ENCODE results near the gene CUL3.

CUL3 gene

GRCh38 chr2:224580248-224580647, 4.9 kb downstream of the CUL3 start:
- DNase-seq (ENCODE audit: low read depth) = no peak

GRCh38 chr2:224579411-224579810, 5.8 kb downstream of the CUL3 start:
- DNase-seq (ENCODE audit: low read depth) = no peak

GRCh38 chr2:224577541-224577940, 7.6 kb downstream of the CUL3 start:
- no peak for DNase-seq (ENCODE audit: low read depth)

- DNase-seq (ENCODE audit: low read depth) = no peak
These were observed 9.0 kb downstream of the CUL3 start for GRCh38 chr2:224576088-224576715.

GRCh38 chr2:224574423-224575084, 10.6 kb downstream of the CUL3 start:
- no peak for DNase-seq (ENCODE audit: low read depth)

- no peak for DNase-seq (ENCODE audit: low read depth)
These were observed 11.4 kb downstream of the CUL3 start for GRCh38 chr2:224573724-224574123.

- DNase-seq (ENCODE audit: low read depth) = no peak
These were observed 12.8 kb downstream of the CUL3 start for GRCh38 chr2:224572338-224572737.

GRCh38 chr2:224570328-224570993, 14.7 kb downstream of the CUL3 start:
- no peak for DNase-seq (ENCODE audit: low read depth)

- no peak for DNase-seq (ENCODE audit: low read depth)
These were observed 15.5 kb downstream of the CUL3 start for GRCh38 chr2:224569654-224570053.

- no peak for DNase-seq (ENCODE audit: low read depth)
These were observed 19.6 kb downstream of the CUL3 start for GRCh38 chr2:224565452-224566035.

- no peak for DNase-seq (ENCODE audit: low read depth)
These were observed 21.6 kb downstream of the CUL3 start for GRCh38 chr2:224563537-224563936.

- DNase-seq (ENCODE audit: low read depth) = no peak
These were observed 22.3 kb downstream of the CUL3 start for GRCh38 chr2:224562831-224563230.

GRCh38 chr2:224561234-224562005, 23.7 kb downstream of the CUL3 start:
- no peak for DNase-seq (ENCODE audit: low read depth)

GRCh38 chr2:224560549-224560948, 24.6 kb downstream of the CUL3 start:
- DNase-seq (ENCODE audit: low read depth) = no peak

GRCh38 chr2:224557610-224558009, 27.6 kb downstream of the CUL3 start:
- DNase-seq (ENCODE audit: low read depth) = no peak

GRCh38 chr2:224556381-224556780, 28.8 kb downstream of the CUL3 start:
- no peak for DNase-seq (ENCODE audit: low read depth)

GRCh38 chr2:224555823-224556366, 29.3 kb downstream of the CUL3 start:
- DNase-seq (ENCODE audit: low read depth) = no peak

- no peak for DNase-seq (ENCODE audit: low read depth)
These were observed 32.4 kb downstream of the CUL3 start for GRCh38 chr2:224552771-224553170.

- no peak for DNase-seq (ENCODE audit: low read depth)
These were observed 33.5 kb downstream of the CUL3 start for GRCh38 chr2:224551693-224552092.

GRCh38 chr2:224546926-224547325, 38.2 kb downstream of the CUL3 start:
- DNase-seq (ENCODE audit: low read depth) = no peak

GRCh38 chr2:224545884-224546644, 39.1 kb downstream of the CUL3 start:
- no peak for DNase-seq (ENCODE audit: low read depth)
